ENCODE data around the gene LAMA5.

DNA sequence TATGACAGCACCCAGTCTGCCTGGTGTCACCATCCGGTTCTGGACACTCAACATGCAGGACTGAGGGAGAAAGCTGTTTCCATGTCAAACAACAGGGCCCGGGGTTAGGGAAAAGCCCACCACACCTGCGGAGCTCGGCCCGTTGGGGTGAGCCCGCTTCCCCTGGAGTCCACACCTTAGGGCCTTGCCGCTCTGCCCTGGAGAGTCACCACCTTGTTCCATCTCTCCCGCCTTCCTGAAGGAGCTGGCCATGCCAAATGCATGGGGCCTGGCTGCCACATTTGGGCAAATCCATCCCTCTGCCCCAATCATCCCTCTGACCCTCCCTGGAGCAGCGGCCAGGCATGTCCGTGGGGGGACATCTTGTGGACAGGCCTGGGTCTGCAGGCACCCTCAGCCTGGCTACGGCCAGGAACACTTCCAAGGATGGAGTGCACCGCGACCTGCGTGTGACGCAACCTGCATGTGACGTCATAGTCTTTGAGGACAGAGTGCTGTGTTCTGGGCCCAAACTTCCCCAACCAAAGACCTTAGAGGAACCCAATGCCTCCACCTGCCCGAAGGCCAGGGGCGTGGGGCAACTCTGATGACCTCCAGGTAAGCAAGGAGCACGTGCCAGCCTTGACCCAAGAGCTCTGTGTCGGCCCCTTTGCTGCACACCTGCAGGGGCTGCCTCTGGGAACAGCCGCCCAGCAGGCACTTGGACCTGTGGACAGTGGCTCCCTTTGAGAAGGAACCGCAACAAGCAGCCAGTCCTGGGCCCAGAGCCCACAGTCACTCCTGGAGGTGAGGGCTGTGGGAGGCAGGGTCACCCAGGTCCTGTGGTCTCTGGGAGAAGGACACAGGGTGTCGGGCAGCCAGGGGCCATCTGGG lies 38.2 kb upstream of the LAMA5 start:
- TF ChIP-seq, protein P1, sequence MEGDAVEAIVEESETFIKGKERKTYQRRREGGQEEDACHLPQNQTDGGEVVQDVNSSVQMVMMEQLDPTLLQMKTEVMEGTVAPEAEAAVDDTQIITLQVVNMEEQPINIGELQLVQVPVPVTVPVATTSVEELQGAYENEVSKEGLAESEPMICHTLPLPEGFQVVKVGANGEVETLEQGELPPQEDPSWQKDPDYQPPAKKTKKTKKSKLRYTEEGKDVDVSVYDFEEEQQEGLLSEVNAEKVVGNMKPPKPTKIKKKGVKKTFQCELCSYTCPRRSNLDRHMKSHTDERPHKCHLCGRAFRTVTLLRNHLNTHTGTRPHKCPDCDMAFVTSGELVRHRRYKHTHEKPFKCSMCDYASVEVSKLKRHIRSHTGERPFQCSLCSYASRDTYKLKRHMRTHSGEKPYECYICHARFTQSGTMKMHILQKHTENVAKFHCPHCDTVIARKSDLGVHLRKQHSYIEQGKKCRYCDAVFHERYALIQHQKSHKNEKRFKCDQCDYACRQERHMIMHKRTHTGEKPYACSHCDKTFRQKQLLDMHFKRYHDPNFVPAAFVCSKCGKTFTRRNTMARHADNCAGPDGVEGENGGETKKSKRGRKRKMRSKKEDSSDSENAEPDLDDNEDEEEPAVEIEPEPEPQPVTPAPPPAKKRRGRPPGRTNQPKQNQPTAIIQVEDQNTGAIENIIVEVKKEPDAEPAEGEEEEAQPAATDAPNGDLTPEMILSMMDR (IDR thresholded peaks at IDR 0.05; ENCODE audit: low read length), result peak; percentile 27
- TF ChIP-seq EZH2phosphoT487 (IDR thresholded peaks at IDR 0.05; ENCODE audit: low read length), result no peak

All from MM.1S (cell line).